Lower leg skin (tissue), 3 donors: ENCODE data around the gene GPR17.

Experiments
- CTCF ChIP-seq, 3 donors: fragments of 450-650 bp; IDR thresholded peaks; one replicate each; pipeline ENCODE4 v1.5.1; 2016; ENCODE audit warnings: antibody characterized with exemption in 3 of 3, mild to moderate bottlenecking in 3 of 3, moderate library complexity in 2 of 3
- POLR2A ChIP-seq, 2 donors: fragments of 450-650 bp; IDR thresholded peaks; one replicate each; pipeline ENCODE4 v1.6.1; 2016 to 2017; ENCODE audit warnings: antibody characterized with exemption in 2 of 2, mild to moderate bottlenecking in 1 of 2, moderate library complexity in 1 of 2

DNA sequence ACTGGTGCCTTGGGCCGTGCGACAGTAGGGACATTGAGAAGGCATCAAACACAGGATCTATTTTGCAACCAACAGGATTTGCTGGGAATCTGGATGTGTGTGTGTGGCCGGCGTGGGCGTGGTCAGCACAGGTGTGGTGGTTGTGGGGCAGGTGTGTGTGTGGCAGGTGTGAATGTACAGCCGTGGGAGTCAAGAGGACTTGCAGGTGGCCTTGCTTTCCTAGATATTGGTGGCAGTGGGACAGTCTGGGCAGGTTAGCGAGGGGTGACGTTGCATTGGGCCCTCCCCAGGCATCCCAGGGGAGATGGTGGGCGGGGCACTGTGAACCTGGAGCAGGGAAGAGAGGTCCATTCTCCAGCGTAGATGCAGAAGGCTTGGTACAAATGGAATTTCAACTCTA lies 32.6 kb downstream of the GPR17 start:
- no peak for TF ChIP-seq CTCF (IDR thresholded peaks at IDR 0.05)
- no peak for TF ChIP-seq POLR2A (IDR thresholded peaks at IDR 0.05)
